Suprapubic skin (tissue), 3 donors: Measurements from ENCODE around the gene RHOG.

ENCODE experiments used
- CTCF ChIP-seq, 2 donors: fragments of 200-600 bp in 1 of 2; fragments of 450-650 bp in 1 of 2; sonication (generic) in 1 of 2; IDR thresholded peaks; one replicate each; pipeline ENCODE4 v1.5.1; 2016 to 2019; ENCODE audit warnings: antibody characterized with exemption in 2 of 2, mild to moderate bottlenecking in 1 of 2, moderate library complexity in 1 of 2
- EP300 ChIP-seq: sonication (generic); formaldehyde crosslinking; IDR thresholded peaks from one replicate; pipeline ENCODE4 v1.6.1; 2017; ENCODE audit warnings: antibody characterized with exemption

DNA sequence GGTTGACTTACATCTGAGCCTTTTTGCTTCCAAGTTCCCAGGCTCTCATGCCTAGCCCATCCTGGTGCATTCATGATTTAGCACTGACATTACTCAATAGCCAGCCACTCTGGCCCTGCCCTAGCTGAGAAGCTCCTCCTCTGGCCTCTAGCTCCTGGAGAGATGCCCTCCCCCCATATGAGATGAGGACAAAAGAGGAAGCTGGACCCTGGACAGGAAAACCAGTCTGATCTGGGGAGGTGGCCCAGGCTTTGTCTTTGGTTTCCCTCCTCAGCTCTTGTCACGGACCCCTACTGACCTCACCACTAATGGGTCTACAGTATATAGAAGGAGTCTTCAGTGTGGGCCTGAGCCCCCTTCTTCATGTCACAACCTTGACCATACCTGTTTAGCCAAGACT lies 3.0 kb downstream of the RHOG start:
- TF ChIP-seq CTCF (IDR thresholded peaks at IDR 0.05) (no peak), EP300 (no peak)
